IPS-18a (cell line): ENCODE results near the gene ATP10D.

ENCODE experiments used
- H3K27ac ChIP-seq: one replicate; pipeline ENCODE4 v1.5.1; 2013; ENCODE audit warnings: low read length
- H3K27me3 ChIP-seq: one replicate; pipeline ENCODE4 v1.6.1; 2013; ENCODE audit warnings: mild to moderate bottlenecking, low read length; ENCODE audit not compliant: control insufficient read depth, insufficient read depth
- H3K36me3 ChIP-seq: one replicate; pipeline ENCODE4 v1.6.1; 2013; ENCODE audit warnings: low read depth, low read length; ENCODE audit not compliant: control insufficient read depth
- H3K4me1 ChIP-seq: one replicate; pipeline ENCODE4 v1.6.1; 2013; ENCODE audit warnings: low read depth, low read length; ENCODE audit not compliant: control insufficient read depth
- H3K4me3 ChIP-seq: one replicate; pipeline ENCODE4 v1.5.1; 2013; ENCODE audit warnings: low read length
- H3K9ac ChIP-seq: one replicate; pipeline ENCODE4 v1.6.1; 2013; ENCODE audit warnings: mild to moderate bottlenecking, low read length, moderate library complexity
- H3K9me3 ChIP-seq: one replicate; pipeline ENCODE4 v1.6.1; 2013; ENCODE audit warnings: low read depth, low read length; ENCODE audit not compliant: control insufficient read depth

ATP10D gene

DNA sequence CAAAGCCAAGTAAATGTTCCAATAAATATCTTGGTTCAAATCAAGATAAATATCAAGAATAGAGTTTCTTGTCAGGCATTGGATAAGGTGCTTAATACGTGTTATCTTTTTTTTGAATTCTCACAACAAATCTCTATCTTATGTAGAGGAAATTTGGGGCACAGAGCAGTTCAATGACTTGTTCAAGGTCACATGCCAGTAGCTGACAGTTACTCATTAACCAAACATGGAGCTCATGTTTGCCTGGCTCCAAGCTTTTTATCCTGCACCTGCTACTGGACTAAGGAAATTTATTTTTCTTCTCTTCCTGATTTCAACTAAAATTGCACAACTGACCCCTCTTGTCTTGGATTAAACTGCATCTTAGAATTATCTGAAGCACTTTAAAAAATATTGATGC is 76.3 kb downstream of the ATP10D start:
- H3K27ac ChIP-seq = no peak overlapping the region
- H3K4me3 ChIP-seq = no peak overlapping the region
- H3K36me3 ChIP-seq = no peaks in the 10 kb centered on the region
- no peak overlapping the region for H3K9ac ChIP-seq
- H3K9me3 ChIP-seq = no peaks in the 10 kb centered on the region
- no peaks in the 10 kb centered on the region for H3K27me3 ChIP-seq
- H3K4me1 ChIP-seq = no peaks in the 10 kb centered on the region

DNA sequence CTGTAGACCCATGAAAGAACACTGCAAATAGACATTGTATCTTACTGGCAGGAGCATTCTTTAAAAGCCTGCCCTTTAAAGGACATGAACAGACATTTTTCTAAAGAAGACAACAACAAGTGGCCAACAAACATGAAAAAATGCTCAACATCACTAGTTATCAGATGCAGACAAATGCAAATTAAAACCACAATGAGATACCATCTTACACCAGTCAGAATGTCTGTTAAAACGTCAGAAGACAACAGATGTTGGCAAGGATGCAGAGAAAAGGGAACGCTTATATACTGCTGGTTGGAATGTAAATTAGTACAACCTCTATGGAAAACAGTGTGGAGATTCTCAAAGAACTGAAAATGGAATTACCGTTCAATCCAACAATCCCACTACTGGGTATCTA is 77.2 kb downstream of the ATP10D start:
- Histone ChIP-seq H3K9me3 (no peaks in the 10 kb centered on the region), H3K4me3 (no peak overlapping the region), H3K27ac (no peak overlapping the region), H3K4me1 (no peaks in the 10 kb centered on the region), H3K27me3 (no peaks in the 10 kb centered on the region), H3K9ac (no peak overlapping the region), H3K36me3 (no peaks in the 10 kb centered on the region)

DNA sequence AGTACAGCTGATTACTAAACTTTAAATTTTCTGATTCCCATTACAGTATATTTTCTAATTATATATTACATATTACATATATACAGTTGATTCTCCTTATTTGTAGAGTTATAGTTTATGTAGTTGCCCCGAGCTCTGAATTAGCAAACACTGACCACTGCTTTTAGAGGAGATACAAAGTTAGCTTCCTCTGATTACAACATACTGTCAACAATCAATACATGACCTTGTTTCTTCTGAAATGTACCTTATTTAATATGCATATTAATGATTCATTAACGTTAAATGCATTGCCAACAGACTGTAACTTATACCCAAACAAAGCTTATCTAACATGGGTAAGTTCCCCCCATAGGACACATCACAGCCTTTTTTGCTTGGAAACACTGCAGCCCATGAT is 81.5 kb downstream of the ATP10D start:
- Histone ChIP-seq H3K27me3 (no peaks in the 10 kb centered on the region), H3K9ac (no peak overlapping the region), H3K4me1 (no peaks in the 10 kb centered on the region), H3K9me3 (no peaks in the 10 kb centered on the region), H3K36me3 (no peaks in the 10 kb centered on the region), H3K27ac (no peak overlapping the region), H3K4me3 (no peak overlapping the region)

DNA sequence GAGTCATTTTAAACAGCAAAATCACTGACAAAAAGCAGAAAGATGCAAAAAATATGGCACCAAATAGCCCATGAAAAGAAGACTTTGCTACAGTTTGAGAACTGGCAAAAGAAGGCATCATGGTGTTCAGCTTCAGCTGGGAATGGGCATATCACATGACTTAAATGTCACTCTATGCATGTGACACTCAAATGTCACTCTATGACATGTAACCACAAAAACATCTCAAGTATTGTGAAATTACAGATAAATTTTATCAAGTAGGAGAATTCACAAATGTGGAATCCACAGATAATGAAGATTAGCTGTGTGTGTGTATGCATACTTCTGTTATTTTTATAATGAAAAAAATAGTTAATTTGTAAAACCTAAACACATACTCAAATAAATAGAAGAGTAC is 81.9 kb downstream of the ATP10D start:
- no peak overlapping the region for H3K4me3 ChIP-seq
- no peak overlapping the region for H3K27ac ChIP-seq
- no peaks in the 10 kb centered on the region for H3K36me3 ChIP-seq
- no peaks in the 10 kb centered on the region for H3K27me3 ChIP-seq
- H3K9me3 ChIP-seq = no peaks in the 10 kb centered on the region
- H3K9ac ChIP-seq = no peak overlapping the region
- no peaks in the 10 kb centered on the region for H3K4me1 ChIP-seq

DNA sequence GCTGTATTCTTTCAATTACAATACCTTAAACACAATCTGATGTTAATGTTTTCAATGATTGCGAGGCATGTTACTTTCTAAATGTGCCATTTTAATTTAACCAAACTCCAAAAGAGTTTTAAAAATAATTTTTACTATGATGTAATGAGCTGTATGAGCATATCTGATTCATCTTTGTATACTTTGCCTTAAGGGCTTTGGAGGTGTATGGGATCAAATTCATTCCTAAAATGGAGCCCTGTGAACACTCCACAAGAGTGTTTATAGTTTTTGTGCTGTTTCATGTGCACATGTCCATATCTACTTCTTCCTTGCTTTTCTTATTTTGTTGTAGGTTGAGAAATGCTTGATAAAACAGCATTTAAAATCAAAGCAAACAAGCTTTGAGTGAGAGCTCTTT is 82.4 kb downstream of the ATP10D start:
- Histone ChIP-seq H3K4me3 (no peak overlapping the region), H3K27ac (no peak overlapping the region), H3K9me3 (no peaks in the 10 kb centered on the region)

DNA sequence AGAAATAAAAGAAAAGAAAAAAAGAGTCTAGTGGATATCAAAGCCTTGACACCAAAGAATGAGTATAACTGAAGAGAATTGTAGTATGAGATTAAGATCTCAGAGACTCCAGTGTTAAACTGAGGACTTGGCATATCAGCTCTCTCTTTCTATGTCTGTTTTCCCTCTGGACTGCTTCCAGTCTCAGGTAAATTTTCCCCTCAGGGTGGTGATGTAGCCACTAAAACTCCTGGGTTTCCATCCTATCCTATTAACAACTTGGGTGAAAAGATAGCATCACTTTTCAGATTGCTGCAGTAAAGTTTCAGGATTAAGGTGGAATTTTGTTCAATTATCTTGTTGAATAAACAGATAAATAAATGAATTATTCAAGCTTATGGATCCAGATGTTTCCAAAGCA is 85.7 kb downstream of the ATP10D start:
- Histone ChIP-seq H3K27ac (no peak overlapping the region), H3K36me3 (no peaks in the 10 kb centered on the region), H3K4me3 (no peak overlapping the region), H3K27me3 (no peaks in the 10 kb centered on the region), H3K9ac (no peak overlapping the region), H3K4me1 (no peaks in the 10 kb centered on the region), H3K9me3 (no peaks in the 10 kb centered on the region)

More for the DNA sequence above, 82.4 kb downstream of the ATP10D start:
- H3K27me3 ChIP-seq = no peaks in the 10 kb centered on the region
- H3K9ac ChIP-seq = no peak overlapping the region
- H3K4me1 ChIP-seq = no peaks in the 10 kb centered on the region
- H3K36me3 ChIP-seq = no peaks in the 10 kb centered on the region

DNA sequence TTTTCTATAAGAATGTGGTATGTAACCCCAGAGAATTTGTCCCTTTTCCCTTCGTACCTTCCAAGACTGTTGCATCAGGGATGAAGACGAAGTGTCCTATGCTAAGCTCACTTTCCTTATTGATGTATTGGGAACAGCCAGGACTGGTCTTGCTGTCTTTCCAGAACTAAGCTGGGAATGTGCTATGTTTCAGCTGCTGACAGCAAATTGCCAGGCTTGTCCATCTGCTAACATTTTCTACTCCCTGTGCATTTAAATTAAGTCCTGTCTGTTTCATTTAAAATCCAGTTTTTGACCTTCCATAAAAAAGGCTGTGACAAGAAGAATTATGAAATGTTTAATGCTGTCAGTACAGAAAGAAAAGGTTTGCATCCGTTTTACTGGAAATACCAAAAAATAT is 87.9 kb downstream of the ATP10D start:
- H3K4me3 ChIP-seq = no peak overlapping the region
- H3K9me3 ChIP-seq = no peaks in the 10 kb centered on the region
- no peaks in the 10 kb centered on the region for H3K4me1 ChIP-seq
- no peaks in the 10 kb centered on the region for H3K27me3 ChIP-seq
- no peaks in the 10 kb centered on the region for H3K36me3 ChIP-seq
- no peak overlapping the region for H3K27ac ChIP-seq
- H3K9ac ChIP-seq = no peak overlapping the region

DNA sequence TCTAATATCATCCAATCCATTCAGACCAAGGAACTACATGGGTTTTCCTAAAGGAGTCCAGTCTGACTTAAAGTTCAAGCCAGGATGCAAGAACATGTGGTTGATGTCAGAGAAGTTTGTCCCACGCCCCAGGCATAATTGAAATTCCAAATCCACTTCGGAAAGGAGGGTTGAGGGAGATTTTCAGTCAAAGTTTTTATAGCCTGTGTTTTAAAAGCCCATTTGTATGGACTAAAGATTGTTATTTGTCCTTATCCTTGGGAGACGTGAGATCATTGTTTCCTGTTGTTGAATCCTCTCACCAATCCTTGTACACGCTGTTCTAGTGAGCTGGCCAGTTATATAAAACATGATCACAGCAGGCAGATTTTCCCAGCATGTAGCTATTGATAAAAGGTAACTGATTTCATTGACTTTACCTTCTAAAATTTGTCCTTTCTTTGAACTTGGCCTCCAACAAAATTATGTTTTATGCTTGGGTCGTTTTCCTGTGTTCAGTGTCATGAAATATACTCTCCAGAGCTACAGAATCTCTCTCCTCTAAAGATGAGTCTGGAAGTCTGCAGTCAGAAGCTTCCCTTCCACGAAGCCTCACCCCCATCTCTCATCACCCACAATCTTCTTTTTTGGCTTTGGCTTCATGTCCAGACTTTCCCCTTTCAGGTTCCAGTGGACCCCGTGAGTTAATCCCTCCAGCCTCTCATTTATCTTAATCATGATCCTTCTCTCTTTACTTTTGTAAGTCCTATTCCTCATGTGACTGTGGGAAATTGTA is 92.9 kb downstream of the ATP10D start:
- no peaks in the 10 kb centered on the region for H3K36me3 ChIP-seq
- no peak overlapping the region for H3K9ac ChIP-seq
- no peaks in the 10 kb centered on the region for H3K9me3 ChIP-seq
- no peak overlapping the region for H3K27ac ChIP-seq
- no peak overlapping the region for H3K4me3 ChIP-seq
- no peaks in the 10 kb centered on the region for H3K4me1 ChIP-seq
- no peaks in the 10 kb centered on the region for H3K27me3 ChIP-seq

DNA sequence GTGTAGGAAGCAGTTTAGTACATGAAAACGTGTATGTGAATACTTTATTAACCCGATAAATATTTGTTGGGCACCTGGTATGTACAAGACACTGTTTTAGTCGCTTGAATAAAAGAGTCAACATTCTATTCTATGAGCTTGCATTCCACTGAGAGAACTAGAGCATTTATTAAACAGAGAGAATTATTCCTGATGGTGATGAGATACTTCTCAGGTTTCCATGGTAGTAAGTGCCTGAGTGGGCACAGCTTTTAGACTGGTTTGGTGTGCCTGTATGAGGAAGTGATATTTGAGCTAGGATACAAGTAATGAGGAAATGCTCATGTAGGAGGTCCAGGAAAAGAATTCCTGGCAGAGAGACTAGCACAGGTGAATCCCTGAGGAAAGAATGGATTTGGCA is 94.2 kb downstream of the ATP10D start:
- no peak overlapping the region for H3K4me3 ChIP-seq
- no peaks in the 10 kb centered on the region for H3K4me1 ChIP-seq
- H3K27ac ChIP-seq = no peak overlapping the region
- no peaks in the 10 kb centered on the region for H3K9me3 ChIP-seq
- no peak overlapping the region for H3K9ac ChIP-seq
- no peaks in the 10 kb centered on the region for H3K36me3 ChIP-seq
- no peaks in the 10 kb centered on the region for H3K27me3 ChIP-seq

DNA sequence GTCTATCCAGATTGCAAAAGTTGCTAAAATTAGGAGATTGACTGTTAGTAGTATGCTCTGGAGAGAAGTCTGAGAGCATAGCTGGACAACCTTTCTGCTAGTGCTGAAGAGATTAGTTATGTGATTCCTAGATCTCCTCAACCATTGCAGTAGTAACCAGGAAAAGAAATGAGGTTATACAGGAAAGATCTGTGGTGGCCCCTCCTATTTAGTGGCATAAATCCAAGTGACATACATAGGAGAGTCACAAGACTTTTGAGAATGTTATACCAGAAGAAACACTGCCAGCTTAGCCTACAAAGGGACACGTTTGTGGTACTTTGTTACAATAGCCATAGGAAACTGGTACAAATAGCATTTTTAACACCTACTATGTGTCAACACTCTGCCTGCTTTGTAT is 105.2 kb downstream of the ATP10D start:
- Histone ChIP-seq H3K9me3 (peaks cover 3% of the 10 kb centered on the region), H3K4me1 (no peaks in the 10 kb centered on the region), H3K36me3 (no peaks in the 10 kb centered on the region), H3K4me3 (no peak overlapping the region), H3K27me3 (no peaks in the 10 kb centered on the region), H3K9ac (no peak overlapping the region), H3K27ac (no peak overlapping the region)

DNA sequence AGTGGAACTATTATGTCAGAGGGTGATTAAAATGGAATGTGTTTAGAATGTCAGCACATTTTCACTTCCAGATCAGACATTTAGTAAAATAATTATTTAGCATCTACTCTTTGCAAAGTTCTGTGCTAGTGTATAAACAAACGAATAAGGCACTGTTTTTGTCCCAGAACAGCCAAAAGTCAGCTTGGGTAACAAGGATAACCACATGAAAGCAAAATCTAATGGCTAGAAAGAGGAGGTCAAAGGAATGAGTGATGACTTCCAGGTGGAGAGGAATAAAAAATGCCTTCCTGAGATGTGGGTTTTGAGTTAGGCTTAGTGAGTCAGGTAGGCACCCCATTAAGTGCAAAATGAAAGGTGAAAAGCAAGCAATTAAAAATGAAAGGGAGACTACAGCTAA is 112.6 kb downstream of the ATP10D start:
- no peaks in the 10 kb centered on the region for H3K9me3 ChIP-seq
- no peak overlapping the region for H3K4me3 ChIP-seq
- no peaks in the 10 kb centered on the region for H3K36me3 ChIP-seq
- no peaks in the 10 kb centered on the region for H3K4me1 ChIP-seq
- H3K9ac ChIP-seq = no peak overlapping the region
- no peak overlapping the region for H3K27ac ChIP-seq
- no peaks in the 10 kb centered on the region for H3K27me3 ChIP-seq

DNA sequence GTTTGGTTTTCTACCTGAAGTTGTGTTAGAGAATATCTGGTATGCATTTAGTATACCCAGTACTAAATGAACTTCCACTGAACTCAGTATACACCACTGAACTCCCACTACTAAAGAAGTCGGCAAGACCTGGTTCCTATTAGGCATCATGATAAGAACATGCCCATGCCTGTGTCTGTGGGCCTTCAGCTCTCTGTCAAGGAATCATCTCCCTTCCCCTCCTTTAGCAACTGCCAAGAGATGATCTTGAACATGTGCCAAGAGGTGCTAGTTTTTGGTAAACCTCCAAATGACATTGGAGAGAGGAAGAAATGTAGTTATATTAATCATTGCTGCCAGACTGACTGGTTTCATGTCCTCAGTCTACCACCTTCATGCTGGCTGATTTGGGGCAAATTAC is 113.2 kb downstream of the ATP10D start:
- Histone ChIP-seq H3K27ac (no peak overlapping the region), H3K4me1 (no peaks in the 10 kb centered on the region), H3K27me3 (no peaks in the 10 kb centered on the region), H3K9me3 (no peaks in the 10 kb centered on the region), H3K4me3 (no peak overlapping the region), H3K9ac (no peak overlapping the region), H3K36me3 (no peaks in the 10 kb centered on the region)
